LNCAP (cell line): ENCODE data around the gene MPP2.

ENCODE experiments used
- TF ChIP-seq, protein P1 (sequence below): fragments of 450-650 bp; IDR thresholded peaks from 2 replicates; pipeline ENCODE4 v1.5.1; 2017; ENCODE audit warnings: mild to moderate bottlenecking

MPP2 gene

GRCh38 chr17:43906951-43907424, 348 bp downstream of the MPP2 start:
- TF ChIP-seq, protein P1, sequence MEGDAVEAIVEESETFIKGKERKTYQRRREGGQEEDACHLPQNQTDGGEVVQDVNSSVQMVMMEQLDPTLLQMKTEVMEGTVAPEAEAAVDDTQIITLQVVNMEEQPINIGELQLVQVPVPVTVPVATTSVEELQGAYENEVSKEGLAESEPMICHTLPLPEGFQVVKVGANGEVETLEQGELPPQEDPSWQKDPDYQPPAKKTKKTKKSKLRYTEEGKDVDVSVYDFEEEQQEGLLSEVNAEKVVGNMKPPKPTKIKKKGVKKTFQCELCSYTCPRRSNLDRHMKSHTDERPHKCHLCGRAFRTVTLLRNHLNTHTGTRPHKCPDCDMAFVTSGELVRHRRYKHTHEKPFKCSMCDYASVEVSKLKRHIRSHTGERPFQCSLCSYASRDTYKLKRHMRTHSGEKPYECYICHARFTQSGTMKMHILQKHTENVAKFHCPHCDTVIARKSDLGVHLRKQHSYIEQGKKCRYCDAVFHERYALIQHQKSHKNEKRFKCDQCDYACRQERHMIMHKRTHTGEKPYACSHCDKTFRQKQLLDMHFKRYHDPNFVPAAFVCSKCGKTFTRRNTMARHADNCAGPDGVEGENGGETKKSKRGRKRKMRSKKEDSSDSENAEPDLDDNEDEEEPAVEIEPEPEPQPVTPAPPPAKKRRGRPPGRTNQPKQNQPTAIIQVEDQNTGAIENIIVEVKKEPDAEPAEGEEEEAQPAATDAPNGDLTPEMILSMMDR, result no peak

DNA sequence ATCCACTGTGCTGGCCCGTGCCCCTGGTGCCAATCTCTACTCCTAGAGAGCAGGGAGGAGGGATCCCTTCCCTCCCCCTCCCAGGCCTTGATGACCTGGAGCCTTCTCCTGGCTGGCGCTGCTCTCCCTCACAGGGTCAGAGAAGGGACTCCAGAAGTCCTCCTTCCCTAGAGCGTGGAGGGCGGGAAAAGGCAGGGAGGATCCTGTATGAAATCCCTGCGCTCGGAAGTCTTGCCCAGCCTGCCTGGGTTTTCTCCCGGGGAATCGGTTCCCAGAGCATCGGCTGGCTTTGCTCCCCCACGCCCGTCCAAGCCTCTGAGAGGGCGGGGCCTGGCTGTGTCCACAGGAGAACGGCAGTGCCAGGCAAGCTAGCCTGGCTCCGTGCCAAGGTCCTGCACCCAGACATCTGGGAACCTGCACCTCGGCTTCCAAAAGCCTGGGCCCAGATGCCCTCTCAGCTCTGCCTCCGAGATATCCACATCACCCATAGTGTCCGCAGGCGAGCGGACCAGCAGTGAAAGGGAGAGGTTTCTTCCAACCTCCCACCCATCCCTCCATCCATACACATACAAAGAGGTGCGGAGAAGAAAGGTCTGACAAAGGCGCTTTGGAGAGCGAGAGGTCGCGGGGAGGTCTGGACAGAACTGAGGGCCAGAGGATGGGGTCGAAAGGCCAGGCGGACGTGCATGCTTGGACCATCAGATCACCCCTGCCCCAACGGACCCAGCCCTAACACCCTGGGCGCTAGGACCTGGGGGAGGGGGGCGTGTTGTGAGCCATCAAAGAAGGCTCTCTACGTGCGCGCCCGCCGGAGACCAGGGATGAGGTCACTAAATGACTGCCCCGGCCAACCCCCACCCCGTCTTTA, 1.1 kb downstream of the MPP2 start:
- TF ChIP-seq, protein P1, result no peak

- TF ChIP-seq, protein P1, result no peak
These were observed 1.8 kb downstream of the MPP2 start for GRCh38 chr17:43905400-43905984.

GRCh38 chr17:43901861-43902589, 5.3 kb downstream of the MPP2 start:
- TF ChIP-seq, protein P1, result no peak

GRCh38 chr17:43900858-43901754, 6.2 kb downstream of the MPP2 start:
- TF ChIP-seq, protein P1, result no peak

DNA sequence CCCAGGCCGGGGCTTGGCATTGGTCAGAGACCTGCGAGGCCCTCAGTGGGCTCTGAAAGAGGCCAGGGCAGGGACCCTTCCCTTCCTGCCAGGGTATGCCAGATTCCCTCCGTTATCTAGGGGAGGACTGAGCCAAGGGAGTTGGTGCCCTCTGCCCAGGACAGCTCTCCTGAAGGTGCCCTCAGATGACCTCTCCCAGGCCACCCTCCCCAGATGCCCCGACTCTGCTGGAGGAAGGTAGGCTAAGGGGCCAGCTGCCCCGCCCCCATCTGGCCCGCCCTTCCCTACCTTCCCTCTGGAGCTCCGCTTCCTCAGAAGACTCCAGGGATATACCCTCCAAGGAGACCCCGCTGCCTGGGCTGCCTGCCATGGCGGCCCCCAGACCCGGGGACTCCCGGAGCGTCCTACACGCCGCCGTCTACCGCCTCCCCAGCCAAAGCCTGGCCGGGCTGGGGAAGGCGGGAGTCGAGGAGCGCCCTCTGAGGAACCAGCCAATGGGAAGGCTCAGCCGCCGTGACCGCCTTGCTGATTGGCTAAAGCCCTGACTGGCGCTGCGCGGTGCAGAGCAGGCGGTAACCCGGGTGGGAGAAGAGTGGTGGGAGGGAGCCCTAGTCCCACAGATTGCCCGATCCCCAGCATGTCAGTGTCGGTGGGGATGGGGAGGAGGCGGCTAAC, 7.0 kb downstream of the MPP2 start:
- TF ChIP-seq, protein P1, result no peak
